ENCODE data around the gene SRSF5. TPM values are rescaled to one million over a fixed set of nuclear protein-coding genes. Genes with fewer than 3 reads are reported as not detected.

Gene SRSF5
- total RNA-seq: 135 and 173 TPM in 2 replicates

GRCh38 chr14:69766984-69767368, at the start of gene SRSF5:
SRSF5 (plus strand) TSS chr14:69767142; CDS start chr14:69768157, 1,015 bp downstream.

GRCh38 chr14:69796797-69797500, 30.0 kb downstream of the SRSF5 start, which contains the start of gene SLC10A1:
SLC10A1 (minus strand) TSS chr14:69797241; CDS start chr14:69797155, 86 bp downstream.

Other genes starting within 250 kb of the SRSF5 start
- not detected in 2 replicates for gene CCDC177, start 192.3 kb upstream of the SRSF5 start, total RNA-seq
- gene SUSD6, start 155.5 kb upstream of the SRSF5 start, total RNA-seq: 5.3 and 8.0 TPM in 2 replicates
- not detected in 2 replicates for gene SLC10A1, start 30.1 kb downstream of the SRSF5 start, total RNA-seq
- 0.19 and 0.40 TPM in 2 replicates for gene SMOC1, start 112.3 kb downstream of the SRSF5 start, total RNA-seq